ENCODE data around the gene SLC9A9.

Gene SLC9A9

DNA sequence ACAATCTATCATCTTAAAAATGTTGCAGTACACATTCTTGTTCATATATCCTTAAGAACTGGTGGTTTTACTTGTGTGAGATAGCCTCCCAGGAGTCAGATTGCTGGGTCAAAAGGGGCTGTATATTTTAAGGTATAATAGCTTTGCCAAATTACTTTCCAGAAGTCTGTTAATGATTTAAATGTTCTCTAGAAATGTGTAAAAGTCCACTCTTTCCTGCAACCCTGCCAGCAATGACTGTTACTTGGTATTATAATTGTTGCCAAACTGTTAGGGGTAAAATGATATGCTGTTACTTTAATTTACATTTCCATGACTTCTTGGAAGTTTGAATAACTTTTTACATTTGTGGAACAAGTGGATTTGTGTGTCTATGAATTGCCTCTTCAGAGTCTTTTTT lies 170.8 kb downstream of the SLC9A9 start:
- ATAC-seq: no peak
- no peaks in the 10 kb centered on the region for H3K27me3 Mint-ChIP-seq
- H3K4me1 Mint-ChIP-seq: peaks cover 25% of the 10 kb centered on the region
- no peaks in the 10 kb centered on the region for H3K36me3 Mint-ChIP-seq
- no peak overlapping the region for H3K4me3 Mint-ChIP-seq
- no peak overlapping the region for H3K27ac Mint-ChIP-seq
- H3K9me3 Mint-ChIP-seq: no peaks in the 10 kb centered on the region

DNA sequence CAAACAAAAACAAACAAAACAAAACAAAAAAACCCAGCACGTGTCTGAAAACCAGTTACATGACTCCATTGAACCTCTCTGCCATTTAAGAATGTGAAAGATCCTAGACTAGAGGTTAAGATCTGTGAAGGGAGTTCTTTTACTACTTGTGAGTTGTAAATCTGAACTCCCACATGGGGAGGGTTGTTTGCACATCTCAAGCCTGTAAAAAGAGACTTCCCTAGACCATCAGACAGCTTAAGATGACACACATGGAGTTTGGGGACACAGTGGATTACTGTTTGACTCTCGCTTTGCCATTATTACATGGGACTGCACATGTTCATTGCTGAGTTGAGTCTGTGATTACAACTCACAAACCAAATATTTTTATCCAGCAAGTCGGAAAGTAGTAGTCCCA lies 171.5 kb downstream of the SLC9A9 start:
- Mint-ChIP-seq H3K4me1 (peaks cover 32% of the 10 kb centered on the region), H3K27me3 (no peaks in the 10 kb centered on the region), H3K4me3 (no peak overlapping the region), H3K27ac (peak overlapping the region; percentile 32), H3K36me3 (no peaks in the 10 kb centered on the region), H3K9me3 (no peaks in the 10 kb centered on the region)
- ATAC-seq: no peak

DNA sequence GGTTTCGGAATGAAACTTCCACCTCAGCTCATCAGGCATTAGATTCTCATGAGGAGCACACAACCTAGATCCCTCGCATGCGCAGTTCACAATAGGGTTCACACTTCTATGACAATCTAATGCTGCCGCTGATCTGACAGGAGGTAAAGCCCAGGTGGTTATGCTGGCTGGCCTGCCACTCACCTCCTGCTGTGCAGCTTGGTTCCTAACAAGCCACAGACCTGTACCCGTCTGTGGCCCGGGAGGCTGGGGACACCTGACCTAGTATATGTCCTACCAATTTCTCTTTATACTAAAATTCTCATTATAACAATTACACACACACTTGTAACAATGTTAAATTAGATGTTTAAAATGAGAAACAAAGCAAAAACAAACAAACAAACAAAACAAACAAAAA lies 172.2 kb downstream of the SLC9A9 start:
- no peaks in the 10 kb centered on the region for H3K27me3 Mint-ChIP-seq
- peaks cover 34% of the 10 kb centered on the region for H3K4me1 Mint-ChIP-seq
- peak overlapping the region; percentile 32 for H3K27ac Mint-ChIP-seq
- H3K4me3 Mint-ChIP-seq: no peak overlapping the region
- H3K36me3 Mint-ChIP-seq: no peaks in the 10 kb centered on the region
- ATAC-seq: no peak
- no peaks in the 10 kb centered on the region for H3K9me3 Mint-ChIP-seq

GRCh38 chr3:143674100-143674968 lies 173.9 kb downstream of the SLC9A9 start:
- no peaks in the 10 kb centered on the region for H3K27me3 Mint-ChIP-seq
- peak overlapping the region; percentile 66 for H3K4me3 Mint-ChIP-seq
- H3K4me1 Mint-ChIP-seq: peaks cover 45% of the 10 kb centered on the region
- peak; percentile 93 for ATAC-seq
- H3K36me3 Mint-ChIP-seq: no peaks in the 10 kb centered on the region
- no peaks in the 10 kb centered on the region for H3K9me3 Mint-ChIP-seq
- peak overlapping the region; percentile 91 for H3K27ac Mint-ChIP-seq

- Mint-ChIP-seq H3K4me1 (peaks cover 51% of the 10 kb centered on the region), H3K27ac (peak overlapping the region; percentile 91)
These were observed 175.7 kb downstream of the SLC9A9 start for GRCh38 chr3:143672396-143673165.

GRCh38 chr3:143671626-143672025 lies 176.6 kb downstream of the SLC9A9 start:
- Mint-ChIP-seq H3K4me3 (no peak overlapping the region), H3K27me3 (no peaks in the 10 kb centered on the region), H3K36me3 (no peaks in the 10 kb centered on the region), H3K9me3 (no peaks in the 10 kb centered on the region), H3K27ac (peak overlapping the region; percentile 91), H3K4me1 (peaks cover 53% of the 10 kb centered on the region)
- no peak for ATAC-seq

More at GRCh38 chr3:143672396-143673165, 175.7 kb downstream of the SLC9A9 start:
- no peaks in the 10 kb centered on the region for H3K27me3 Mint-ChIP-seq
- H3K9me3 Mint-ChIP-seq: no peaks in the 10 kb centered on the region
- ATAC-seq: no peak
- H3K4me3 Mint-ChIP-seq: no peak overlapping the region
- H3K36me3 Mint-ChIP-seq: no peaks in the 10 kb centered on the region

- peak overlapping the region; percentile 65 for H3K4me3 Mint-ChIP-seq
- ATAC-seq: peak; percentile 89
- H3K9me3 Mint-ChIP-seq: no peaks in the 10 kb centered on the region
- peaks cover 49% of the 10 kb centered on the region for H3K4me1 Mint-ChIP-seq
- no peaks in the 10 kb centered on the region for H3K27me3 Mint-ChIP-seq
- peak overlapping the region; percentile 94 for H3K27ac Mint-ChIP-seq
- H3K36me3 Mint-ChIP-seq: peaks cover 5% of the 10 kb centered on the region
These were observed 179.1 kb downstream of the SLC9A9 start for GRCh38 chr3:143668924-143669790.

- H3K27ac Mint-ChIP-seq: peak overlapping the region; percentile 94
- H3K4me1 Mint-ChIP-seq: peaks cover 44% of the 10 kb centered on the region
- H3K9me3 Mint-ChIP-seq: peaks cover 2% of the 10 kb centered on the region
- peaks cover 9% of the 10 kb centered on the region for H3K36me3 Mint-ChIP-seq
- no peak for ATAC-seq
- no peak overlapping the region for H3K4me3 Mint-ChIP-seq
- no peaks in the 10 kb centered on the region for H3K27me3 Mint-ChIP-seq
These were observed 179.9 kb downstream of the SLC9A9 start for GRCh38 chr3:143668385-143668784.

DNA sequence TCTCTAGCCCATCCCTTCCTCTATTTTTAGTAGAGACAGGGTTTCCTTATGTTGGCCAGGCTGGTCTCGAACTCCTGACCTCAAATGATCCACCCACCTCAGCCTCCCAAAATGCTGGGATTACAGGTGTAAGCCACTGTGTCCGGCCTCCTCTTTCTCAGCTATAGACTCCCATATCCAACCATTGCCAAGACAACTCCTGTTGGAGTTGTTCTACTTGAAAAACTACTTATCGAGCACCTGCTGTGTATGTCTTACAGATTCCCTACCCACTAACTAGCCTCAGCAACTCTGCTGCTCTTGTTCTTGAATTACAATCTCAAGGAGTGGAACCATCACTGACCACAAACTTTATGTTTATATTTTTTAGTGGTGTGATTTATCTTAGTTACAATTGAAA lies 186.6 kb downstream of the SLC9A9 start:
- no peaks in the 10 kb centered on the region for H3K4me1 Mint-ChIP-seq
- peaks cover 22% of the 10 kb centered on the region for H3K36me3 Mint-ChIP-seq
- no peak for ATAC-seq
- H3K27me3 Mint-ChIP-seq: no peaks in the 10 kb centered on the region
- peak overlapping the region; percentile 65 for H3K27ac Mint-ChIP-seq
- H3K9me3 Mint-ChIP-seq: peaks cover 2% of the 10 kb centered on the region
- no peak overlapping the region for H3K4me3 Mint-ChIP-seq

DNA sequence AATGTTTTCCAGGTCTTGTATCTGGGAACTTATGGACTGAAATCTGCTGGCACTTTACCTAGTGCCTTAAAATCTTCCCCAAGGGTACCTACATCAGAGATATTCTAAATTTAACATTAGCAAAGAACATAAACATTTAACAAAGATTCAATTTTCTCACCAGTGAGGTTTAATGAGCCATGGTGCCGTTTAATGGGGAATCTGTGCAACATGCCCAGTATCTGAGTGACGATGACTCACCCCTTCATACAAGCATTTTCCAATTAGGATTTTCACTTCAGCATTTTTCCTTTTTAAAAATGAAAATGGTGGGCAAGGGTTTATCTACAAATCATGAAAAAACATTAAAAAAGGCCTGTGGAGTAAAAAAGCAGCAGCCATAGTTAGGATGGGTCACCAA lies 189.4 kb downstream of the SLC9A9 start:
- no peak overlapping the region for H3K27ac Mint-ChIP-seq
- no peaks in the 10 kb centered on the region for H3K4me1 Mint-ChIP-seq
- no peak for ATAC-seq
- no peaks in the 10 kb centered on the region for H3K27me3 Mint-ChIP-seq
- H3K36me3 Mint-ChIP-seq: peaks cover 16% of the 10 kb centered on the region
- peaks cover 2% of the 10 kb centered on the region for H3K9me3 Mint-ChIP-seq
- no peak overlapping the region for H3K4me3 Mint-ChIP-seq

DNA sequence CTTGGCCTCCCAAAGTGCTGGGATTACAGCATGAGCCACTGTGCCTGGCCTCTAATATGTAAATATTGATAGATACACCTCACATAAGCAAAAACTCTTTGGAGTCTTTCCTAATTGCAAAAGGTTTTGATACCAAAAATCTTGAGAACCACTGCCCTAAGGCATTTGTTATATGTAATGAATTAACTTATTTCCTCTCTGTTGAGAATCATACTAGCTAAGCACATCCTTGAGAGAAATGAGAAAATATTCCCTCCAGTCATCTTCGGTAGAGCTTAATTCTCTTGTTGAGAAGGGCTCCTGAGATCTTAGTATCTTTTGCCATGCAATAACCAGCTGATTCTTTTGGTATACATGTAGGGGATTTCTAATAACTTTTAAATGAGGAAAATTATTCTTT lies 190.2 kb downstream of the SLC9A9 start:
- Mint-ChIP-seq H3K4me3 (no peak overlapping the region), H3K27me3 (no peaks in the 10 kb centered on the region), H3K9me3 (no peaks in the 10 kb centered on the region), H3K27ac (no peak overlapping the region), H3K4me1 (no peaks in the 10 kb centered on the region), H3K36me3 (peaks cover 10% of the 10 kb centered on the region)
- ATAC-seq: no peak

GRCh38 chr3:143657391-143657790 lies 190.9 kb downstream of the SLC9A9 start:
- Mint-ChIP-seq H3K27ac (no peak overlapping the region), H3K9me3 (no peaks in the 10 kb centered on the region), H3K36me3 (peaks cover 13% of the 10 kb centered on the region), H3K27me3 (no peaks in the 10 kb centered on the region), H3K4me1 (no peaks in the 10 kb centered on the region), H3K4me3 (no peak overlapping the region)
- ATAC-seq: no peak

DNA sequence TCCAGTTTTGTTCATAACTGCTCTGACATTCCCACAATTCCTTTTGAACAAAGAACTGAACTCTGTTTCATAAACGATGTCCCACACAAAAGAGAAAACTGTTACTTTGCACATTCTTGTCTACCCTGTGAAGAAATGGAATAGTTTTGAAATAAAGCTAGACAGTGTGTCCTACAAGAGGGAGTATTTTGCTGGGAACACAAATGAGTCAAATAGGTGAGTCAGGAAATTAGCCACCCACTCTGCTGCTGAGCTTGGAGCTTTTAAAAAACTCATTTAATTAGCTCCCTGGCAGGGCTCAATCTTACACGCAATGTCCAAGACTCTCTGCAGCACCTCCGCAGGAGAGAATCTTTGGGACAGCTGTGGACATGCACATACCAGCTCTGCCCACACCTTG lies 193.4 kb downstream of the SLC9A9 start:
- no peaks in the 10 kb centered on the region for H3K9me3 Mint-ChIP-seq
- peaks cover 16% of the 10 kb centered on the region for H3K36me3 Mint-ChIP-seq

GRCh38 chr3:143653935-143654334 lies 194.3 kb downstream of the SLC9A9 start:
- Mint-ChIP-seq H3K9me3 (no peaks in the 10 kb centered on the region), H3K27me3 (no peaks in the 10 kb centered on the region), H3K4me3 (no peak overlapping the region), H3K27ac (no peak overlapping the region), H3K4me1 (no peaks in the 10 kb centered on the region), H3K36me3 (peaks cover 20% of the 10 kb centered on the region)
- ATAC-seq: no peak

More for the DNA sequence above, 193.4 kb downstream of the SLC9A9 start:
- Mint-ChIP-seq H3K4me1 (no peaks in the 10 kb centered on the region), H3K4me3 (no peak overlapping the region), H3K27ac (no peak overlapping the region), H3K27me3 (no peaks in the 10 kb centered on the region)
- ATAC-seq: no peak

DNA sequence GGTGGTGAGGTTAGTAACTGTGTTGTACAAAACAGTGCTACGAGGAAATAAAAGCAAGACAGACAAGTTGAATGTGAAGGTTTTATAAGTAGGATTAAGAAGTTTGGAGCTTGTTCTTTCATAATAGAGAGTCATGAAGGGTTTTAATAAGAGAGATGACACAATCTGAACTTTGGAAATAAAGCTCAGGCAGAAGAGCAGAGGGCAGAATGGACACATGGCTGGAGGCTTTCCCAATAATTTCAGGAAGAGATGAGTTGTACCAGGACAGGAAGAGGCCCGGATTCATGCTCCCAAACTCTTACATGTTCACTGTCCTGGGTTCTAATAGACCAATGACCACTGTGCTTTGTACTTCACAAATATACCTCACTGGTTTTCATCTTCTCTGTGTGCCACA lies 194.8 kb downstream of the SLC9A9 start:
- no peaks in the 10 kb centered on the region for H3K4me1 Mint-ChIP-seq
- H3K4me3 Mint-ChIP-seq: no peak overlapping the region
- H3K27ac Mint-ChIP-seq: no peak overlapping the region
- no peaks in the 10 kb centered on the region for H3K9me3 Mint-ChIP-seq
- H3K27me3 Mint-ChIP-seq: no peaks in the 10 kb centered on the region
- H3K36me3 Mint-ChIP-seq: peaks cover 20% of the 10 kb centered on the region
- no peak for ATAC-seq
